DOHH2 (cell line): ENCODE results near the gene CDKAL1.

Experiments
- EZH2phosphoT487 ChIP-seq: fragments of 200-600 bp; sonication (generic); IDR thresholded peaks from 2 replicates; pipeline ENCODE4 v1.6.1; 2017; ENCODE audit warnings: borderline replicate concordance, mild to moderate bottlenecking, antibody characterized with exemption, low read length, moderate library complexity, mixed read lengths
- TF ChIP-seq, protein P1 (sequence below): fragments of 200-600 bp; sonication (generic); IDR thresholded peaks from one replicate; pipeline ENCODE4 v1.5.1; 2014; ENCODE audit warnings: antibody characterized with exemption, mild to moderate bottlenecking, low read depth, low read length; ENCODE audit not compliant: poor library complexity, severe bottlenecking

GRCh38 chr6:21257125-21257524 lies 722.9 kb downstream of the CDKAL1 start:
- TF ChIP-seq, protein P1, sequence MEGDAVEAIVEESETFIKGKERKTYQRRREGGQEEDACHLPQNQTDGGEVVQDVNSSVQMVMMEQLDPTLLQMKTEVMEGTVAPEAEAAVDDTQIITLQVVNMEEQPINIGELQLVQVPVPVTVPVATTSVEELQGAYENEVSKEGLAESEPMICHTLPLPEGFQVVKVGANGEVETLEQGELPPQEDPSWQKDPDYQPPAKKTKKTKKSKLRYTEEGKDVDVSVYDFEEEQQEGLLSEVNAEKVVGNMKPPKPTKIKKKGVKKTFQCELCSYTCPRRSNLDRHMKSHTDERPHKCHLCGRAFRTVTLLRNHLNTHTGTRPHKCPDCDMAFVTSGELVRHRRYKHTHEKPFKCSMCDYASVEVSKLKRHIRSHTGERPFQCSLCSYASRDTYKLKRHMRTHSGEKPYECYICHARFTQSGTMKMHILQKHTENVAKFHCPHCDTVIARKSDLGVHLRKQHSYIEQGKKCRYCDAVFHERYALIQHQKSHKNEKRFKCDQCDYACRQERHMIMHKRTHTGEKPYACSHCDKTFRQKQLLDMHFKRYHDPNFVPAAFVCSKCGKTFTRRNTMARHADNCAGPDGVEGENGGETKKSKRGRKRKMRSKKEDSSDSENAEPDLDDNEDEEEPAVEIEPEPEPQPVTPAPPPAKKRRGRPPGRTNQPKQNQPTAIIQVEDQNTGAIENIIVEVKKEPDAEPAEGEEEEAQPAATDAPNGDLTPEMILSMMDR = no peak
- no peak for TF ChIP-seq EZH2phosphoT487
